ENCODE results near the gene DPP6. TPM values are rescaled to one million over a fixed set of nuclear protein-coding genes. Genes with fewer than 3 reads are reported as not detected.

Gene DPP6
- total RNA-seq, 8 experiments from 2014 or later = 0.07 to 21.1 (median 1.7) TPM

DNA sequence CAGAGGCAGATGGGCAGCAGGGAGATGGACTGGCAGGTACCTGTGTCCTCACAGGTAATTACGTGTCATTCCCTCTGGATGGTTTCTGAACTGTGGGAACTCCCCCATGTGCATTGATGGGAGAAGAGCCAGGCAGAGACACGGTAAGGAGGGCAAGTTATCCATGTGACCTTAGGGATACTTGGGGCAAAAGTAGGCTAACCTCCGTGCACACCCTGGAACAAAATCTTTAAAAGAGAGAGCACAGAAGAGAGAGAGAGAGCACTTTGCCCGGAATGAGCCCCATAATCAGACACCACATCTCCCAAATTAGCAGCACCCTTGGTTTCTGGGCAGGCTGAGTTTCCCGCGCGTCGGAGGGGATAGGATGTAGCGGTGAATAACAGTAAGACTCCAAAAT is 527.5 kb downstream of the DPP6 start:
- Histone ChIP-seq H3K4me1 (replicated peaks in 1 of 2) (no peaks in the 10 kb centered on the region), H3K27ac (no peak overlapping the region), H3K4me3 (no peak overlapping the region)
- ATAC-seq (replicated peaks in 6 of 8) = no peak
- WGBS, 10 experiments = 0 to 89% (median 67%) methylated on average over 1 to 7 of the region's 9 CpGs; no CpG with 5 or more reads in 5 of the 10 experiments
- in situ Hi-C loops (cut with MboI; ENCODE audit: low pct_unique_long_range_greater_than_20kb in 2 of 9, low sequenced_read_pairs in 9 of 9, unreplicated experiment in 9 of 9) = no loop called here

GRCh38 chr7:154581251-154581890 is 529.2 kb downstream of the DPP6 start:
- no peak for ATAC-seq (replicated peaks in 6 of 8)
- no peaks in the 10 kb centered on the region for H3K4me1 ChIP-seq (replicated peaks in 1 of 2)
- H3K27ac ChIP-seq = no peak overlapping the region
- no peak overlapping the region for H3K4me3 ChIP-seq
- WGBS, 10 experiments = 20 to 94% (median 67%) methylated on average over 2 to 8 of the region's 10 CpGs; no CpG with 5 or more reads in 1 of the 10 experiments
- in situ Hi-C loops (cut with MboI; ENCODE audit: low pct_unique_long_range_greater_than_20kb in 2 of 9, low sequenced_read_pairs in 9 of 9, unreplicated experiment in 9 of 9) = no loop called here

- 20 to 90% (median 68%) methylated on average over 1 to 13 of the region's 15 CpGs; no CpG with 5 or more reads in 4 of the 10 experiments for WGBS, 10 experiments
- ATAC-seq (replicated peaks in 6 of 8) = no peak
- in situ Hi-C loops (cut with MboI; ENCODE audit: low pct_unique_long_range_greater_than_20kb in 2 of 9, low sequenced_read_pairs in 9 of 9, unreplicated experiment in 9 of 9) = no loop called here
- no peak overlapping the region for H3K4me3 ChIP-seq
- no peaks in the 10 kb centered on the region for H3K4me1 ChIP-seq (replicated peaks in 1 of 2)
- no peak overlapping the region for H3K27ac ChIP-seq
Measured at GRCh38 chr7:154583454-154583853, 531.3 kb downstream of the DPP6 start.

- H3K4me1 ChIP-seq (replicated peaks in 1 of 2) = no peaks in the 10 kb centered on the region
- H3K27ac ChIP-seq = no peak overlapping the region
- in situ Hi-C loops (cut with MboI; ENCODE audit: low pct_unique_long_range_greater_than_20kb in 2 of 9, low sequenced_read_pairs in 9 of 9, unreplicated experiment in 9 of 9) = no loop called here
- no peak overlapping the region for H3K4me3 ChIP-seq
- ATAC-seq (replicated peaks in 6 of 8) = peak in 2 of 8 experiments; percentile 26 to 31
- WGBS, 10 experiments = 12 to 90% (median 54%) methylated on average over 2 to 18 of the region's 20 CpGs; no CpG with 5 or more reads in 2 of the 10 experiments
Measured at GRCh38 chr7:154584352-154585252, 532.4 kb downstream of the DPP6 start.

GRCh38 chr7:154587792-154588191 is 535.6 kb downstream of the DPP6 start:
- 0 to 88% (median 57%) methylated on average over 1 to 5 of the region's 9 CpGs; no CpG with 5 or more reads in 3 of the 10 experiments for WGBS, 10 experiments
- Histone ChIP-seq H3K4me1 (replicated peaks in 1 of 2) (no peaks in the 10 kb centered on the region), H3K4me3 (no peak overlapping the region), H3K27ac (no peak overlapping the region)
- ATAC-seq (replicated peaks in 6 of 8) = peak in 2 of 8 experiments; percentile 14
- in situ Hi-C loops (cut with MboI; ENCODE audit: low pct_unique_long_range_greater_than_20kb in 2 of 9, low sequenced_read_pairs in 9 of 9, unreplicated experiment in 9 of 9) = no loop called here

DNA sequence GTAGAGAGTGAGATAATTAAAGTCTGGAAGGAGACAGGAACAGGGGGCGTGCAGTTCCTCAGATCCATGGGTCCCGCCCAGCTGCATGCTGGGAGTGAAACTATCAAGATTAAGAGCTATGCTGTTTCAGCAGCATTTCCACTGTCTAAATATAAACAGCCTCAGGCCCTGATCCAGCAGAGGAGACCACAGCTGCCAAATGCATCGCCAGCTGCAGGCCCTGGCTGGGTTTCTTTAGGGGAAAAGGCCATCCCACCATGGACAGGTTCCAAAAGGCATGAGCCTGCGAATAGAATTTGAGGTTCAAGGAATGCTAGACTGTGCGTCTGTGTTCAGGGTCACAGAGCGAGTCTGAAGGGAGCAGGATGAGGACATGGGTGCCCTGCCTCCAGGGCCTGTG is 539.3 kb downstream of the DPP6 start:
- H3K4me3 ChIP-seq = no peak overlapping the region
- ATAC-seq (replicated peaks in 6 of 8) = no peak
- H3K27ac ChIP-seq = no peak overlapping the region
- in situ Hi-C loops (cut with MboI; ENCODE audit: low pct_unique_long_range_greater_than_20kb in 2 of 9, low sequenced_read_pairs in 9 of 9, unreplicated experiment in 9 of 9) = no loop called here
- no peaks in the 10 kb centered on the region for H3K4me1 ChIP-seq (replicated peaks in 1 of 2)
- WGBS, 10 experiments = 17 to 100% (median 45%) methylated on average over 2 of the region's 6 CpGs; no CpG with 5 or more reads in 6 of the 10 experiments

GRCh38 chr7:154592388-154592787 is 540.2 kb downstream of the DPP6 start:
- no peaks in the 10 kb centered on the region for H3K4me1 ChIP-seq (replicated peaks in 1 of 2)
- H3K27ac ChIP-seq = no peak overlapping the region
- 0 to 100% (median 67%) methylated on average over 1 to 15 of the region's 16 CpGs; no CpG with 5 or more reads in 1 of the 10 experiments for WGBS, 10 experiments
- no peak overlapping the region for H3K4me3 ChIP-seq
- in situ Hi-C loops (cut with MboI; ENCODE audit: low pct_unique_long_range_greater_than_20kb in 2 of 9, low sequenced_read_pairs in 9 of 9, unreplicated experiment in 9 of 9) = no loop called here
- ATAC-seq (replicated peaks in 6 of 8) = peak in 3 of 8 experiments; percentile 94 to 97 (median 95)

DNA sequence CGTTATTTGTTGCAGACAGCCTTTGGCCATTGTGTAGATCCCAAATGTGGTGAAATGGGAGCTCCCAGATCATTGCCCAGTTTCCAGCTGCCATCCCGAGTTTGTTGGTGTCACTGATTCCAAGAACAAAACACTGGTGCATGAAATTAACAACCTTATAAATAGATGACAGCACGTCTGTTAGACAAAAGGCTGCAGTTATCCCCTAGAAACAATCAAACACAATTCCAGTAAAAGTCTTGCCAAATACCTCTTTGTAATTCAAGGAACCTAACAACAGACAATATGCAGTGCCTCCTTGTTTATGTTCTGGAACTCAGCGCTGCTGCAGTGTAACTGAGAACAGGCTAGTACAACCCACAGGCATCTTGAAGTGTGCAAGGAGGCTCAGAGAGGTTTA is 546.2 kb downstream of the DPP6 start:
- in situ Hi-C loops (cut with MboI; ENCODE audit: low pct_unique_long_range_greater_than_20kb in 2 of 9, low sequenced_read_pairs in 9 of 9, unreplicated experiment in 9 of 9) = no loop called here
- WGBS, 10 experiments = 0 to 80% (median 23%) methylated on average over 1 to 4 of the region's 4 CpGs; no CpG with 5 or more reads in 2 of the 10 experiments

GRCh38 chr7:154598864-154599263 is 546.7 kb downstream of the DPP6 start:
- ATAC-seq (replicated peaks in 6 of 8) = no peak
- in situ Hi-C loops (cut with MboI; ENCODE audit: low pct_unique_long_range_greater_than_20kb in 2 of 9, low sequenced_read_pairs in 9 of 9, unreplicated experiment in 9 of 9) = no loop called here
- Histone ChIP-seq H3K27ac (no peak overlapping the region), H3K4me3 (no peak overlapping the region), H3K4me1 (replicated peaks in 1 of 2) (no peaks in the 10 kb centered on the region)
- 53 to 100% (median 87%) methylated on average over 1 to 3 of the region's 3 CpGs; no CpG with 5 or more reads in 2 of the 10 experiments for WGBS, 10 experiments

More for the DNA sequence above, 546.2 kb downstream of the DPP6 start:
- Histone ChIP-seq H3K4me1 (replicated peaks in 1 of 2) (no peaks in the 10 kb centered on the region), H3K27ac (no peak overlapping the region), H3K4me3 (no peak overlapping the region)
- no peak for ATAC-seq (replicated peaks in 6 of 8)

DNA sequence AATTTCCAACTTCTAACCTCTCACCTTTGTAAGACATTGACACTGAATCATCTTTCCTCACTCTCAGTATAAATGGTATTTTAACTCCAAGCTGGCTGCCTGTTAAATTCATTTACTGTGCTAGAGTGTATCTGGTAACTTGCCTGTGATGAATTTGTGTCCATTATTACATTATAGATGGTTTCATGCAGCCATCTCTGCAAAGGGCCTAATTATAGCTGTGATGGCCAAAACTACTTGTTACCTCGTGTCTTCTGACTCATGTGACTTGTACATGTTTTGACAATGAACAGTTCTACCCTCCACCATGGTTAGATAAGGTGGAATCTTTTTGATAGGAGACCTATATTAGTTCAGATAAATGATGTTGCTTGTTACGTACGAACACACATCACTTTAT is 558.7 kb downstream of the DPP6 start:
- Histone ChIP-seq H3K4me1 (replicated peaks in 1 of 2) (no peaks in the 10 kb centered on the region), H3K27ac (no peak overlapping the region), H3K4me3 (no peak overlapping the region)
- ATAC-seq (replicated peaks in 6 of 8) = peak in 1 of 8 experiments; percentile 28
- in situ Hi-C loops (cut with MboI; ENCODE audit: low pct_unique_long_range_greater_than_20kb in 2 of 9, low sequenced_read_pairs in 9 of 9, unreplicated experiment in 9 of 9) = no loop called here
- WGBS, 10 experiments = 0 to 70% (median 47%) methylated on average over 1 to 3 of the region's 3 CpGs; no CpG with 5 or more reads in 1 of the 10 experiments

DNA sequence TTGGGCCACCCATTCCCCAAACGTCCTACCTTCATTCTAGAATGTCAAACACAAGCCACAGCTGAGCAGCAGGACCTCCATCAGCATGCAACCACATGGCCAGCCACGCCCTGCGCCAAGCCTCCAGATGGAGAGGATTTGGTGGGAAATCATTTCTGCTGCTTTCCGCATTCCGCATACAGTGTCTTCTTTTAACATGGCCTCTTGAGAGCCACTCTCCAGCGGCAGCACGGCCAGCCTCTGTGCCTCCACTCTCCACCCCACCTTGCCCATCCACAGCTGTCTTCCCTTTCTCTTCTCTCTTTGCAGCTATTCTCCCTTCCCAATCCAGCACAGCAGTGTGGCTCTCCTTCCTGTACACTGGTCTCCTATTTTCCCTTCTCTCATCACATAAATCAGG is 561.6 kb downstream of the DPP6 start:
- WGBS, 10 experiments = 6 to 100% (median 69%) methylated on average over 1 to 7 of the region's 7 CpGs
- no peak overlapping the region for H3K27ac ChIP-seq
- H3K4me1 ChIP-seq (replicated peaks in 1 of 2) = no peaks in the 10 kb centered on the region
- in situ Hi-C loops (cut with MboI; ENCODE audit: low pct_unique_long_range_greater_than_20kb in 2 of 9, low sequenced_read_pairs in 9 of 9, unreplicated experiment in 9 of 9) = no loop called here
- ATAC-seq (replicated peaks in 6 of 8) = no peak
- H3K4me3 ChIP-seq = no peak overlapping the region

- ATAC-seq (replicated peaks in 6 of 8) = no peak
- Histone ChIP-seq H3K4me1 (replicated peaks in 1 of 2) (no peaks in the 10 kb centered on the region), H3K27ac (no peak overlapping the region), H3K4me3 (no peak overlapping the region)
- in situ Hi-C loops (cut with MboI; ENCODE audit: low pct_unique_long_range_greater_than_20kb in 2 of 9, low sequenced_read_pairs in 9 of 9, unreplicated experiment in 9 of 9) = no loop called here
- WGBS, 10 experiments = 31 to 100% (median 69%) methylated on average over 2 to 9 of the region's 9 CpGs; no CpG with 5 or more reads in 2 of the 10 experiments
Measured at GRCh38 chr7:154620141-154620755, 568.0 kb downstream of the DPP6 start.

DNA sequence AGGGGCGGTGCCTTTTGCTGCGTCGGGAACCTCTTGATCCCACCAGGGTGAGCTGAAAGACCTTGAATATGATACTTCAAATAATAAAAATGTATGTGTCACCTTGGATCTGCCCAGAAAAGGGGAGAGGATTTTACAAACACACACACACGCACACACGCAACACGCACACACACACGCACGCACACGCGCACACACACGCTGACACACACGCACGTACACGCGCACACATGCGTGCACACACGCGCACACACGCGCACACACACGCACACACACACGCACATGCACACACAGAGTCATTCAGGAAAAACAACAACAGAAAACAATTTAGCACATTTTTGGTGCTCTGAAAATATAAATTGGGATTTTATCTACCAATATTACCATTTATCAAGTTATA is 571.2 kb downstream of the DPP6 start:
- Histone ChIP-seq H3K27ac (no peak overlapping the region), H3K4me1 (replicated peaks in 1 of 2) (no peaks in the 10 kb centered on the region), H3K4me3 (no peak overlapping the region)
- 36 to 87% (median 77%) methylated on average over 3 to 13 of the region's 22 CpGs; no CpG with 5 or more reads in 2 of the 10 experiments for WGBS, 10 experiments
- in situ Hi-C loops (cut with MboI; ENCODE audit: low pct_unique_long_range_greater_than_20kb in 2 of 9, low sequenced_read_pairs in 9 of 9, unreplicated experiment in 9 of 9) = no loop called here
- no peak for ATAC-seq (replicated peaks in 6 of 8)

All from motor neuron (in vitro differentiated cells).